Uterus (tissue), 4 donors: ENCODE measurements around the gene ADISSP. TPM values are rescaled to one million over a fixed set of nuclear protein-coding genes. Genes with fewer than 3 reads are reported as not detected.
A peak's percentile ranks its signal among the peaks of the same experiment; 100 is the strongest.

Experiments used
- DNase-seq, 2 donors: peaks; one replicate each; pipeline ENCODE4 v3.0.0-alpha.2; 2019 to 2020
- H3K27ac ChIP-seq, 2 donors: fragments of 200-600 bp; sonication (generic); 1 replicate in 1 of 2; 2 replicates in 1 of 2; pipeline ENCODE4 v1.5.1; 2016 to 2018
- H3K27me3 ChIP-seq, 2 donors: fragments of 200-600 bp; sonication (generic); one replicate each; pipeline ENCODE4 v1.5.1; 2018 to 2019; ENCODE audit warnings: control low read depth in 1 of 2
- H3K36me3 ChIP-seq, 2 donors: fragments of 200-600 bp; sonication (generic); one replicate each; pipeline ENCODE4 v1.5.1; 2019; ENCODE audit warnings: control low read depth in 1 of 2
- H3K4me1 ChIP-seq, 2 donors: fragments of 200-600 bp; sonication (generic); one replicate each; pipeline ENCODE4 v1.5.1; 2018 to 2019; ENCODE audit warnings: control low read depth in 1 of 2
- H3K4me3 ChIP-seq, 2 donors: fragments of 200-600 bp; sonication (generic); 1 replicate in 1 of 2; 2 replicates in 1 of 2; pipeline ENCODE4 v1.5.1; 2018 to 2019; ENCODE audit warnings: mild to moderate bottlenecking in 1 of 2
- H3K9me3 ChIP-seq, 2 donors: fragments of 200-600 bp; sonication (generic); one replicate each; pipeline ENCODE4 v1.5.1; 2019; ENCODE audit warnings: control low read depth in 1 of 2
- CTCF ChIP-seq, 4 experiments: fragments of 200-600 bp in 2 of 4; fragments of 450-650 bp in 2 of 4; sonication (generic) in 2 of 4; IDR thresholded peaks; one replicate each; pipeline ENCODE4 v1.5.1; 2016 to 2019; ENCODE audit warnings: antibody characterized with exemption in 4 of 4, mild to moderate bottlenecking in 2 of 4, moderate library complexity in 1 of 4
- POLR2A ChIP-seq, 2 donors: fragments of 450-650 bp; IDR thresholded peaks; one replicate each; pipeline ENCODE4 v1.6.1; 2016; ENCODE audit warnings: antibody characterized with exemption in 2 of 2, mild to moderate bottlenecking in 1 of 2, moderate library complexity in 1 of 2
- intact Hi-C: fragments of 100-400 bp; cut with DNase I; formaldehyde crosslinking; loops from one replicate; pipeline ENCODE4 v1.15.1; 2023; ENCODE audit warnings: low total_unique reads
- total RNA-seq, 4 donors: library from RNA; depleted of rRNA in 3 of 4; stranded (reverse); fragments of >200 nt in 3 of 4; gene quantifications; one replicate each; pipeline versions ENCODE4 v1.1.0 to v1.2.4, GENCODE V29; 2014 to 2023
- donor health status: DM: yes; HTN: yes; CAD: no.

ADISSP gene
- total RNA-seq, 4 donors from 2014 or later = 4.1 to 45.9 (median 34.8) TPM

GRCh38 chr20:3798373-3798768 is 30.8 kb upstream of the ADISSP start:
- H3K27me3 ChIP-seq = no peaks in the 10 kb centered on the region
- H3K4me3 ChIP-seq = no peak overlapping the region
- no peaks in the 10 kb centered on the region for H3K9me3 ChIP-seq
- peaks cover 0 to 6% of the 10 kb centered on the region in 2 donors for H3K4me1 ChIP-seq
- no peak for TF ChIP-seq CTCF (IDR thresholded peaks at IDR 0.05)
- TF ChIP-seq POLR2A (IDR thresholded peaks at IDR 0.05) = no peak
- H3K27ac ChIP-seq = peak overlapping the region in 1 of 2 donors; percentile 58
- intact Hi-C loops = no loop called here
- no peaks in the 10 kb centered on the region for H3K36me3 ChIP-seq
- DNase-seq = no peak

- intact Hi-C loops = no loop called here
- Histone ChIP-seq H3K9me3 (no peaks in the 10 kb centered on the region), H3K4me3 (no peak overlapping the region), H3K36me3 (no peaks in the 10 kb centered on the region), H3K27me3 (no peaks in the 10 kb centered on the region), H3K27ac (peak overlapping the region; percentile 58 to 98), H3K4me1 (peaks cover 0 to 6% of the 10 kb centered on the region in 2 donors)
- DNase-seq = no peak
- TF ChIP-seq POLR2A (IDR thresholded peaks at IDR 0.05) = no peak
- TF ChIP-seq CTCF (IDR thresholded peaks at IDR 0.05) = no peak
These were observed 30.2 kb upstream of the ADISSP start for GRCh38 chr20:3797592-3798372.

- H3K36me3 ChIP-seq = no peaks in the 10 kb centered on the region
- H3K4me3 ChIP-seq = peak overlapping the region in 1 of 2 donors; percentile 58
- peak overlapping the region; percentile 98 to 99 for H3K27ac ChIP-seq
- H3K27me3 ChIP-seq = no peaks in the 10 kb centered on the region
- no peak for DNase-seq
- TF ChIP-seq CTCF (IDR thresholded peaks at IDR 0.05) (no peak), POLR2A (IDR thresholded peaks at IDR 0.05) (no peak)
- H3K9me3 ChIP-seq = no peaks in the 10 kb centered on the region
- intact Hi-C loops = no loop called here
- peaks cover 0 to 6% of the 10 kb centered on the region in 2 donors for H3K4me1 ChIP-seq
These were observed 29.6 kb upstream of the ADISSP start for GRCh38 chr20:3797226-3797545.

- H3K27ac ChIP-seq = peak overlapping the region; percentile 98 to 99
- H3K4me3 ChIP-seq = peak overlapping the region; percentile 58 to 71
- H3K27me3 ChIP-seq = no peaks in the 10 kb centered on the region
- intact Hi-C loops = no loop called here
- peaks cover 0 to 6% of the 10 kb centered on the region in 2 donors for H3K4me1 ChIP-seq
- TF ChIP-seq CTCF (IDR thresholded peaks at IDR 0.05) (no peak), POLR2A (IDR thresholded peaks at IDR 0.05) (no peak)
- H3K9me3 ChIP-seq = no peaks in the 10 kb centered on the region
- H3K36me3 ChIP-seq = no peaks in the 10 kb centered on the region
- no peak for DNase-seq
These were observed 29.1 kb upstream of the ADISSP start for GRCh38 chr20:3796477-3797225.
